NCI-H2107 treated with DMSO at 0.1 percent for 48 hours (cell line): Measurements from ENCODE around the gene RSKR.
"Not testable (repeated sequence)": the region's sequence is repeated elsewhere in the genome, so short reads cannot be mapped to it uniquely, and the experiment has no call there.

Experiments used
- DNase-seq: peaks from one replicate; lab custom pipeline; 2025; ENCODE audit not compliant: unreplicated experiment; lab: John Stamatoyannopoulos, UW

Gene RSKR

DNA sequence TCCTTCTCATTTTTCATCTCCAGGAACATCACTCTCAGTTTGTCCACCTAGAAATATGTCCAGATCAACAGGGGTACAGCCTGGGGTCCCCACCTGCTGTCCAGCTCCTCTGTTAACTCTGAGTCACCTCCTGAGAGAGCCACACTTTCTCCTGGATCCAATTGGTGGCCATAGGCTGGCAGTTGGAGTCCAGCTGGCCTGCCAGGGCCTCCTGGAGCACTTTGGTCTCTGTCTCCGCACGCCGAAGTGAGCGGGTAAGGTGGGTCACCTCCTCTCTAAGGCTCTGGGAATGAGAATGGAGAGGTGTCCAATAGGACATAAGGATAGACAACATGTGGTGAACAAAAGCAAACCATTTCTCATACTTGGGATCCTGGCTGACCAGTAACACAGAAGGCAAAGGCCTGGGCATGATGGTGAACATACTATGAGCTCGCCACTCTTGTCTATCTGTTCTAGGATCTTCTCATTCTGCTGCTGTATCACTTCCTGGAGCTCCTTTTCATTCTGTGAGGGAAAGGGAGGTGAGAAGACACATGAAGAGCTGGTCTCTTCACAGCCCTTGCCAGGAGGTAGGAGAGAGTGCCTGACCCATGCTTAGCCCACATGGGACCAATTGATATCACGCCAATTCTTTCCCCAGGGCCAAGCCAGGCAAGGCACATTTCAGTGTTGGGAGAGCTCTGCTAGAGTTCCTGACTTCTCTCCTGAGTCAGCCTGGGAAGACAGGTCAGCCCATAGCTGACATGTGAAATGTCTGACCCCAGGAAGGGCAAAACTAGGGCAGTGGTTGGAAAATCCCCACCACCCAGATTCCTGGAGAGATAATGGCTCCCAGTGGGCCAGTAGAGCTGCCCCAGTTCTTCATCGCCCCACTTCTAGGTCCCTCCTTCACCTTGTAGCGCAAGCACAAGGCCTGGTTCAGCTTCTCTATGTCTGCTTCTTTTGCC is 35.5 kb downstream of the RSKR start:
- no peak for DNase-seq

- no peak for DNase-seq
Measured at GRCh38 chr17:28577466-28577824, 36.5 kb downstream of the RSKR start.

DNA sequence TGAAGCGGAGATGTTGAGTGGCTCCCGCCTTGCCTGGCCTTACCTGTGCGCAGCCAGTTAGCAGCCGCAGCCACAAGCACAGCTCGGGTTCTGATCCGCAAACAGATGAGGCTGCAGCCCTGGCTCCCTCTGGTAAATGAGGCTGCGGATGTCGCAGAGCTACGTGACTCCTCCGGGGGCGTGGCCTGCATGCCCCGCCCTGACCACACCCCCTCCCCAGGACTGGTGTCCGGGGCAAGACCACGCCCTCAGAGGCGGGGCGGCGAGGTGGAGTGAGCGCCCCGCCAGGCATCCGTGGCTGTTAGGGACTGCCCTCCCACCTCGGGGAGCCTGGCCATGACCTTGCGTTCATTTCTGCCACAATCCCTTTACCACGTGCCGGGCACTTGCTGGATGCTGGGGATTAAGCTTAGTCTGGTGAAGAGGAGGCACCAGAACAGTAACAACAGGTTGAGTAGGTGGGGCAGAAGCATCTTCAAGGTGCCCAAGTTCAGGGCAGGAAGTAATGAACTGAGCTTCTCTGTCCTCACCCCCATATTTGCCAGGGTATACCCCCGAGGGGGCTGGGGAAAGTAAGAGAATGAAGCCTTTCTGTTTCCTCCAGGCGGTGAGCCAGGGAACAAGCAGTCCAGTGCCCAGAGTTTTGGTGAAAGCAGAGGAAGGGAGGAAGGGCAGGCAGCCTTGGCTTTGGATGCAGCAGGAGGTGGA is 37.1 kb downstream of the RSKR start, which contains the start of gene ALDOC:
TSS of gene ALDOC (minus strand) at position 138 of the 708 bp plus-strand sequence. CDS start 1,363 bp downstream, outside the sequence.
- DNase-seq, result peak; percentile 15

- DNase-seq, result not testable (repeated sequence)
Measured at GRCh38 chr17:28576016-28576415, 38.0 kb downstream of the RSKR start.

- DNase-seq, result no peak
Measured at GRCh38 chr17:28575126-28575795, 38.7 kb downstream of the RSKR start.

GRCh38 chr17:28574526-28574925 is 39.5 kb downstream of the RSKR start:
- DNase-seq, result no peak

GRCh38 chr17:28573966-28574480 is 40.0 kb downstream of the RSKR start:
- DNase-seq, result no peak

GRCh38 chr17:28573521-28573920 is 40.5 kb downstream of the RSKR start:
- no peak for DNase-seq

- DNase-seq, result no peak
Measured at GRCh38 chr17:28573040-28573380, 41.0 kb downstream of the RSKR start.

- DNase-seq, result no peak
Measured at GRCh38 chr17:28572259-28573039, 41.5 kb downstream of the RSKR start.

DNA sequence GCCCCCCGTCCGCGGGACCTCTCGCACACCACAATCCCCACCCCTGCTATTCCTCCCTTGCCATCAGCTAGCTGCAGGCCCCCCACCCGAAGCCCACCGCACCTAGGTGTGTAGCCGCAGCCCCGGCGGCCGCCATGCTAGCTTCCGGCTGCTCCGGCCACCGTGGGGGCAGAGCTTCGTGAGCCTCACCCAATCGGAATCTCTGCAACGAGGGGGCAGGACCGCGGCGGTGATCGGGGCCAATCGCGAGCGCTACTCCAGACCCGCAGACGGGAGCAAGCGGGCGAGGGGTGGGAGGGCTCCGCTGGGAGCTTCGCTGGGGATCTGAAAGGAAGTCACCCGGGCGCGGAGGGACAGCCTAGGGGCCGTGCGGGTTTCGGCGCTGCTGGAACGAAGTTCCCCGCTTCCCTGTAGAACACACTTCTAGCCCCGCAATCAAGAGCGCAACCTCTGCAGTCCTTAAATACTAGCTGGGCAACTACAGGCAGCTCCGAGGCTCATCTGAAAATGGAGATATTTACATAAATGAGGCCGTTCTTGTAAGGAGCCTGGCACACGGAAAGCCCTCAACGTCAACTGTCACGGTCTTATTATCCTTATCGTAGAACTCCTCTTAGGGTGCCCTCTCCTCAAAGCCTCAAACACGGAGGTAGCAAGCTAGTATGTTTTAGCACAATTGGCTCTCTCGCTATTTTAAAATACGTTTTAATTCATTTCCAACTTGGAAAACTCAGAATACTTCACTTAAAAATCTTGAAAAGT is 42.4 kb downstream of the RSKR start, which contains the start of gene PIGS:
TSS of gene PIGS (minus strand) at position 164 of the 762 bp plus-strand sequence. CDS start at position 136, 28 bp downstream.
- DNase-seq, result peak; percentile 92

GRCh38 chr17:28570716-28571360 is 43.1 kb downstream of the RSKR start:
- DNase-seq, result peak; percentile 7

GRCh38 chr17:28569446-28569845 is 44.5 kb downstream of the RSKR start:
- DNase-seq, result no peak

GRCh38 chr17:28567604-28568003 is 46.4 kb downstream of the RSKR start:
- no peak for DNase-seq

GRCh38 chr17:28563475-28563874 is 50.5 kb downstream of the RSKR start:
- no peak for DNase-seq
